ENCODE results near the gene SLC22A23.

SLC22A23 gene

GRCh38 chr6:3391902-3392458 is 64.9 kb downstream of the SLC22A23 start:
- Histone ChIP-seq H3K27ac (ENCODE audit: low read length) (no peak overlapping the region), H4K20me1 (ENCODE audit: insufficient read depth, low read length) (no peaks in the 10 kb centered on the region), H3K9ac (ENCODE audit: low read length) (no peak overlapping the region), H3K79me2 (ENCODE audit: low read length) (no peaks in the 10 kb centered on the region), H3K4me2 (ENCODE audit: low read length) (no peak overlapping the region), H3K36me3 (replicated peaks; ENCODE audit: low read depth, low read length) (peaks cover 3% of the 10 kb centered on the region), H3K4me3 (ENCODE audit: low read length) (no peak overlapping the region), H2AFZ (ENCODE audit: low read depth, low read length) (no peak overlapping the region), H3K4me1 (ENCODE audit: low read length) (peaks cover 20% of the 10 kb centered on the region), H3K9me3 (ENCODE audit: insufficient read depth, low read length) (no peaks in the 10 kb centered on the region), H3K27me3 (ENCODE audit: low read depth, low read length) (no peaks in the 10 kb centered on the region)
- TF ChIP-seq, protein P1, sequence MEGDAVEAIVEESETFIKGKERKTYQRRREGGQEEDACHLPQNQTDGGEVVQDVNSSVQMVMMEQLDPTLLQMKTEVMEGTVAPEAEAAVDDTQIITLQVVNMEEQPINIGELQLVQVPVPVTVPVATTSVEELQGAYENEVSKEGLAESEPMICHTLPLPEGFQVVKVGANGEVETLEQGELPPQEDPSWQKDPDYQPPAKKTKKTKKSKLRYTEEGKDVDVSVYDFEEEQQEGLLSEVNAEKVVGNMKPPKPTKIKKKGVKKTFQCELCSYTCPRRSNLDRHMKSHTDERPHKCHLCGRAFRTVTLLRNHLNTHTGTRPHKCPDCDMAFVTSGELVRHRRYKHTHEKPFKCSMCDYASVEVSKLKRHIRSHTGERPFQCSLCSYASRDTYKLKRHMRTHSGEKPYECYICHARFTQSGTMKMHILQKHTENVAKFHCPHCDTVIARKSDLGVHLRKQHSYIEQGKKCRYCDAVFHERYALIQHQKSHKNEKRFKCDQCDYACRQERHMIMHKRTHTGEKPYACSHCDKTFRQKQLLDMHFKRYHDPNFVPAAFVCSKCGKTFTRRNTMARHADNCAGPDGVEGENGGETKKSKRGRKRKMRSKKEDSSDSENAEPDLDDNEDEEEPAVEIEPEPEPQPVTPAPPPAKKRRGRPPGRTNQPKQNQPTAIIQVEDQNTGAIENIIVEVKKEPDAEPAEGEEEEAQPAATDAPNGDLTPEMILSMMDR (IDR thresholded peaks at IDR 0.05; ENCODE audit: low read depth, low read length), result no peak
- no peak for TF ChIP-seq EZH2phosphoT487 (IDR thresholded peaks at IDR 0.05; ENCODE audit: low read depth)

DNA sequence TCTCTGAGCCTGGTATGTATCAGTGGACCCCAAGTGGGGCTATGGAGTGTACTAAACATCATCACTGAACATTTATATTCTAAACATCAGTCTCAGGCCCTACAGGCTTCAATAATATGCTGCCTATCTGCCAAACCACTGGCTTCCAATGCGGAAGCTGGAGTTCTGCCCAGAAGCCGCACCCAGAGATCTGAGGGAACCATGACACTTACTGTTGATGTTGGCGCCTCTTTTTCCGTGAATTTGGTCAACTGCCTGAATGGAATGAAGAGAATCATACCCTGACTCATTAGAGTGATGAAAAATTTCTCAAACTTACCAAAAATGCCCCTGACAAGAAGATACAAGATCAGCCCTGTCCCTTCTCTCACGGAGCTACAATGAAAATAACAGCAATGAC is 66.2 kb downstream of the SLC22A23 start:
- Histone ChIP-seq H4K20me1 (ENCODE audit: insufficient read depth, low read length) (no peaks in the 10 kb centered on the region), H3K79me2 (ENCODE audit: low read length) (no peaks in the 10 kb centered on the region), H3K9me3 (ENCODE audit: insufficient read depth, low read length) (no peaks in the 10 kb centered on the region), H3K4me1 (ENCODE audit: low read length) (peaks cover 21% of the 10 kb centered on the region), H3K4me3 (ENCODE audit: low read length) (no peak overlapping the region), H3K4me2 (ENCODE audit: low read length) (no peak overlapping the region), H3K9ac (ENCODE audit: low read length) (no peak overlapping the region), H3K27ac (ENCODE audit: low read length) (no peak overlapping the region), H2AFZ (ENCODE audit: low read depth, low read length) (no peak overlapping the region), H3K36me3 (replicated peaks; ENCODE audit: low read depth, low read length) (peaks cover 3% of the 10 kb centered on the region), H3K27me3 (ENCODE audit: low read depth, low read length) (no peaks in the 10 kb centered on the region)
- TF ChIP-seq EZH2phosphoT487 (IDR thresholded peaks at IDR 0.05; ENCODE audit: low read depth), result no peak
- TF ChIP-seq, protein P1 (IDR thresholded peaks at IDR 0.05; ENCODE audit: low read depth, low read length), result no peak

DNA sequence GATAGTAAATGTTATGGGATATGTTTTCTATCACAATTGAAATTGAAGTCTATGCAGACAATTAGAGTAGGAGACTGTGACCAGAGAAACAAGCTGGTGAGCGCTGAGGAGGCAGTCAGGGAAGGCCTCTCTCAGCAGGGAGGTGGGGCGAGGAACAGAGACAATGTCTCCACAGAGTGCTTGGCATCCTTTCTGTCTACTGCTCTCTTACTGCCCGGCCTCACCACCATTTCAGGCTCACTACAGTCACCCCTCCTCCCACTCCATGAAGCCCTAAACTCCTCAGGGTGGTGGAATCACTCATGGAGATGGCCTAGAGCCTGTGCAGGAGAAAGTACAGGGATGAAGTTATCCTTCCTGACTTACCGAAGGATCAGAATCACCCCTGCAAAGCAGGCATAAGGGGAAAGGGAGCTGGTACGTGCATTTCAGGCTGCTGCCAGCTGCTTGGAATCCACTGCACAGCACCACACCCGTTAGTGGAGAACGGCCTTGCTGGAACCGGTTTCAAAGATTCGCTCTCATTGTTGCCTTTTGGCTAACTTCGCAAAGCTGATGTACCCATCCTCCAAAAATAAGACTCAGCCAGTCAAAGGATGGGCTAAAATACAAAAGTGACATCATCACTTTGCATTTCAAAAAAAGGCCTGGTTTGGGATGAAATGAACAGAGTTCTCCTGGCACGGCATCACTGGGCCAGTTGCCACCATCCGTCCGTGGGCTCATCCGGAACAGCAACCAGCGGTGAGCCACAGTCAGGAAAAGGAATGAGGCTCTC is 67.3 kb downstream of the SLC22A23 start:
- H2AFZ ChIP-seq (ENCODE audit: low read depth, low read length), result no peak overlapping the region
- H3K4me2 ChIP-seq (ENCODE audit: low read length), result no peak overlapping the region
- no peak overlapping the region for H3K9ac ChIP-seq (ENCODE audit: low read length)
- no peak overlapping the region for H3K4me3 ChIP-seq (ENCODE audit: low read length)
- H3K36me3 ChIP-seq (replicated peaks; ENCODE audit: low read depth, low read length), result peaks cover 3% of the 10 kb centered on the region
- no peaks in the 10 kb centered on the region for H4K20me1 ChIP-seq (ENCODE audit: insufficient read depth, low read length)
- TF ChIP-seq, protein P1 (IDR thresholded peaks at IDR 0.05; ENCODE audit: low read depth, low read length), result no peak
- TF ChIP-seq EZH2phosphoT487 (IDR thresholded peaks at IDR 0.05; ENCODE audit: low read depth), result no peak
- H3K9me3 ChIP-seq (ENCODE audit: insufficient read depth, low read length), result no peaks in the 10 kb centered on the region
- peaks cover 32% of the 10 kb centered on the region for H3K4me1 ChIP-seq (ENCODE audit: low read length)
- no peaks in the 10 kb centered on the region for H3K27me3 ChIP-seq (ENCODE audit: low read depth, low read length)
- no peaks in the 10 kb centered on the region for H3K79me2 ChIP-seq (ENCODE audit: low read length)
- H3K27ac ChIP-seq (ENCODE audit: low read length), result no peak overlapping the region

- H4K20me1 ChIP-seq (ENCODE audit: insufficient read depth, low read length), result no peaks in the 10 kb centered on the region
- no peak for TF ChIP-seq EZH2phosphoT487 (IDR thresholded peaks at IDR 0.05; ENCODE audit: low read depth)
- TF ChIP-seq, protein P1 (IDR thresholded peaks at IDR 0.05; ENCODE audit: low read depth, low read length), result no peak
- H3K4me3 ChIP-seq (ENCODE audit: low read length), result no peak overlapping the region
- H3K36me3 ChIP-seq (replicated peaks; ENCODE audit: low read depth, low read length), result peaks cover 3% of the 10 kb centered on the region
- H3K9ac ChIP-seq (ENCODE audit: low read length), result no peak overlapping the region
- H3K4me2 ChIP-seq (ENCODE audit: low read length), result peak overlapping the region; percentile 35
- H3K79me2 ChIP-seq (ENCODE audit: low read length), result no peaks in the 10 kb centered on the region
- no peak overlapping the region for H2AFZ ChIP-seq (ENCODE audit: low read depth, low read length)
- H3K27ac ChIP-seq (ENCODE audit: low read length), result peak overlapping the region; percentile 17; the same call in 1 of the 2 replicates
- no peaks in the 10 kb centered on the region for H3K27me3 ChIP-seq (ENCODE audit: low read depth, low read length)
- H3K9me3 ChIP-seq (ENCODE audit: insufficient read depth, low read length), result no peaks in the 10 kb centered on the region
- H3K4me1 ChIP-seq (ENCODE audit: low read length), result peaks cover 40% of the 10 kb centered on the region
These were observed 68.1 kb downstream of the SLC22A23 start for GRCh38 chr6:3388786-3389185.

All from OCI-LY3 (cell line).